HEK293 (cell line): Measurements from ENCODE around the gene MYLK2.

Experiments used
- CTCF ChIA-PET: fragments of 350-600 bp; formaldehyde crosslinking; extraction: SDS; loops from one replicate; lab custom pipeline; 2021; ENCODE audit warnings: antibody characterized with exemption; lab: Yijun Ruan, JAX
- POLR2A ChIA-PET: fragments of 300-600 bp; formaldehyde crosslinking; extraction: SDS; loops from one replicate; lab custom pipeline; 2020; ENCODE audit warnings: antibody characterized with exemption, inconsistent platforms; lab: Yijun Ruan, JAX
- H3K27ac ChIP-seq: fragments of 200-500 bp; sonication (Bioruptor generic); 2 replicates; pipeline ENCODE4 v1.5.1; 2014; ENCODE audit warnings: low read depth, low read length, control low read depth, inconsistent platforms; ENCODE audit errors: extremely low read depth
- H3K36me3 ChIP-seq, 2 experiments: fragments of 200-500 bp in 1 of 2; sonication (Bioruptor generic) in 1 of 2; 1 replicate in 1 of 2; 2 replicates in 1 of 2; pipeline ENCODE4 v1.5.1; 2014 to 2017; ENCODE audit warnings: inconsistent platforms in 2 of 2, low read length in 2 of 2; ENCODE audit not compliant: control insufficient read depth in 2 of 2, insufficient read depth in 1 of 2
- H3K4me1 ChIP-seq: fragments of 200-500 bp; sonication (Bioruptor generic); 2 replicates; pipeline ENCODE4 v1.5.1; 2014; ENCODE audit warnings: mild to moderate bottlenecking, low read length, inconsistent platforms; ENCODE audit not compliant: control insufficient read depth, insufficient read depth
- H3K4me3 ChIP-seq: 2 replicates; pipeline ENCODE4 v1.5.1; 2011; ENCODE audit warnings: low read depth, mild to moderate bottlenecking, control low read depth, low read length, moderate library complexity
- H3K9me3 ChIP-seq: fragments of 200-500 bp; sonication (Bioruptor generic); 2 replicates; pipeline ENCODE4 v1.5.1; 2014; ENCODE audit warnings: low read depth, low read length, inconsistent platforms; ENCODE audit not compliant: control insufficient read depth, insufficient read depth
- EGR2 ChIP-seq: fragments of 450-650 bp; formaldehyde crosslinking; IDR thresholded peaks from 2 replicates; pipeline ENCODE4 v1.5.1; 2016; ENCODE audit warnings: low read depth, missing biosample characterization, missing genetic modification characterization
- GFI1B ChIP-seq: fragments of 450-650 bp; formaldehyde crosslinking; IDR thresholded peaks from 2 replicates; pipeline ENCODE4 v1.5.1; 2016; ENCODE audit warnings: missing biosample characterization, missing genetic modification characterization
- GLIS1 ChIP-seq: fragments of 450-650 bp; formaldehyde crosslinking; IDR thresholded peaks from 2 replicates; pipeline ENCODE4 v1.5.1; 2016; ENCODE audit warnings: missing biosample characterization, missing genetic modification characterization
- GLIS2 ChIP-seq: fragments of 450-650 bp; formaldehyde crosslinking; IDR thresholded peaks from 2 replicates; pipeline ENCODE4 v1.5.1; 2016; ENCODE audit warnings: missing biosample characterization, missing genetic modification characterization
- HOXD13 ChIP-seq: sonication (generic); formaldehyde crosslinking; IDR thresholded peaks from 2 replicates; pipeline ENCODE4 v1.8.0; 2022; ENCODE audit warnings: missing genetic modification reagents, borderline replicate concordance
- MYNN ChIP-seq: fragments of 450-650 bp; formaldehyde crosslinking; IDR thresholded peaks from 2 replicates; pipeline ENCODE4 v1.5.1; 2016; ENCODE audit warnings: missing biosample characterization, missing genetic modification characterization, borderline replicate concordance
- REPIN1 ChIP-seq: fragments of 450-650 bp; formaldehyde crosslinking; IDR thresholded peaks from 2 replicates; pipeline ENCODE4 v1.5.1; 2017; ENCODE audit warnings: missing biosample characterization, missing genetic modification characterization, low read depth
- SETDB1 ChIP-seq: IDR thresholded peaks from one replicate; pipeline ENCODE4 v1.6.1; 2017; ENCODE audit warnings: mild to moderate bottlenecking, low read length, moderate library complexity, mixed read lengths; ENCODE audit not compliant: insufficient read length
- ZBTB1 ChIP-seq: fragments of 450-650 bp; formaldehyde crosslinking; IDR thresholded peaks from 2 replicates; pipeline ENCODE4 v1.5.1; 2016; ENCODE audit warnings: missing biosample characterization, missing genetic modification characterization
- ZBTB17 ChIP-seq: fragments of 450-650 bp; formaldehyde crosslinking; IDR thresholded peaks from 2 replicates; pipeline ENCODE4 v1.5.1; 2016; ENCODE audit warnings: missing biosample characterization, missing genetic modification characterization
- ZFHX2 ChIP-seq: fragments of 450-650 bp; formaldehyde crosslinking; conservative IDR thresholded peaks from 2 replicates; pipeline ENCODE4 v1.5.1; 2016; ENCODE audit warnings: missing biosample characterization, missing genetic modification characterization
- ZIC2 ChIP-seq: fragments of 450-650 bp; formaldehyde crosslinking; IDR thresholded peaks from 2 replicates; pipeline ENCODE4 v1.5.1; 2016; ENCODE audit warnings: missing biosample characterization, missing genetic modification characterization
- ZNF138 ChIP-seq: fragments of 450-650 bp; formaldehyde crosslinking; IDR thresholded peaks from 2 replicates; pipeline ENCODE4 v1.5.1; 2016; ENCODE audit warnings: missing biosample characterization, missing genetic modification characterization, borderline replicate concordance
- ZNF223 ChIP-seq: fragments of 450-650 bp; formaldehyde crosslinking; IDR thresholded peaks from 2 replicates; pipeline ENCODE4 v1.5.1; 2016; ENCODE audit warnings: missing biosample characterization, missing genetic modification characterization
- ZNF23 ChIP-seq: fragments of 450-650 bp; formaldehyde crosslinking; IDR thresholded peaks from 2 replicates; pipeline ENCODE4 v1.5.1; 2016; ENCODE audit warnings: missing biosample characterization, missing genetic modification characterization, borderline replicate concordance
- ZNF398 ChIP-seq: fragments of 450-650 bp; formaldehyde crosslinking; IDR thresholded peaks from 2 replicates; pipeline ENCODE4 v1.5.1; 2017; ENCODE audit warnings: missing biosample characterization, missing genetic modification characterization
- ZNF510 ChIP-seq: fragments of 450-650 bp; formaldehyde crosslinking; IDR thresholded peaks from 2 replicates; pipeline ENCODE4 v1.5.1; 2018; ENCODE audit warnings: mild to moderate bottlenecking, missing genetic modification characterization, missing biosample characterization; ENCODE audit not compliant: insufficient replicate concordance
- ZNF530 ChIP-seq: fragments of 450-650 bp; formaldehyde crosslinking; IDR thresholded peaks from 2 replicates; pipeline ENCODE4 v1.5.1; 2016; ENCODE audit warnings: low read depth, missing biosample characterization, missing genetic modification characterization
- ZNF623 ChIP-seq: fragments of 450-650 bp; formaldehyde crosslinking; IDR thresholded peaks from 2 replicates; pipeline ENCODE4 v1.5.1; 2016; ENCODE audit warnings: missing biosample characterization, missing genetic modification characterization
- ZNF777 ChIP-seq: fragments of 450-650 bp; formaldehyde crosslinking; IDR thresholded peaks from 2 replicates; pipeline ENCODE4 v1.5.1; 2017; ENCODE audit warnings: missing biosample characterization, missing genetic modification characterization, borderline replicate concordance
- ZNF837 ChIP-seq: fragments of 450-650 bp; formaldehyde crosslinking; IDR thresholded peaks from 2 replicates; pipeline ENCODE4 v1.5.1; 2016; ENCODE audit warnings: missing biosample characterization, missing genetic modification characterization
- TF ChIP-seq, protein P1 (sequence below): fragments of 450-650 bp; formaldehyde crosslinking; IDR thresholded peaks from 2 replicates; pipeline ENCODE4 v1.5.1; 2016; ENCODE audit warnings: missing biosample characterization, missing genetic modification characterization
- TF ChIP-seq, protein P2 (sequence below): fragments of 450-650 bp; formaldehyde crosslinking; IDR thresholded peaks from 2 replicates; pipeline ENCODE4 v1.5.1; 2016; ENCODE audit warnings: missing biosample characterization, missing genetic modification characterization
- TF ChIP-seq, protein P3 (sequence below): fragments of 450-650 bp; formaldehyde crosslinking; IDR thresholded peaks from 2 replicates; pipeline ENCODE4 v1.5.1; 2017; ENCODE audit warnings: missing biosample characterization, missing genetic modification characterization
- TF ChIP-seq, protein P4 (sequence below): fragments of 450-650 bp; formaldehyde crosslinking; IDR thresholded peaks from 2 replicates; pipeline ENCODE4 v1.5.1; 2016; ENCODE audit warnings: missing biosample characterization, missing genetic modification characterization

MYLK2 gene

DNA sequence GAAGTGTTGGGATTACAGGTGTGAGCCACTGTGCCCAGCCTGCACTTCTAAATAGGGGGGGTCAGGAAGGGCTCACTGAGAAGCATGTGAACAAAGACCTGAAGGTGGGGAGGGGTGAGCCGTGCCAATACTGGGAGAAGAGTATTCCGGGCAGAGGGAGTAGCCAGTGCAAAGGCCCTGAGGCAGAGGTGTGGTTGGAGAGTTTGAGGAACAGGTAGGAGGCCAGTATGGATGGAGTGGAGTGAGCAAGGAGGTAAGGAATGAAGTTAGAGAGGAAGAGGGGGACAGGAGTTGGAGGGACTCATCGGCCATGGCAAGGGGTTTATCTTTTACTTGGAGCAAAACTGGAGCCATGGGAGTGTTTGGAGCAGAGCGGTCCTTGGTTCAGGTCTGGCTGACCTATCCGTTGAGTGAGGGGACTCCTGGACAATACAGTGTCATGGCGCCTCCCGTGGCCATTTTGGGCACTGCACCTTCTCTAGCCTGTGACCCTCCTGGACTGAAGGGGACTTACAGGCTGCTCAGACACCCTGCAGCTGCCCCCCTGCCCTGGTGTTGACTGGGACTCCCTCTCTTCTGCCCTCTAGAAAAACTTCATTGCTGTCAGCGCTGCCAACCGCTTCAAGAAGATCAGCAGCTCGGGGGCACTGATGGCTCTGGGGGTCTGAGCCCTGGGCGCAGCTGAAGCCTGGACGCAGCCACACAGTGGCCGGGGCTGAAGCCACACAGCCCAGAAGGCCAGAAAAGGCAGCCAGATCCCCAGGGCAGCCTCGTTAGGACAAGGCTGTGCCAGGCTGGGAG, 14.2 kb downstream of the MYLK2 start:
- Histone ChIP-seq H3K36me3 (no peaks in the 10 kb centered on the region), H3K9me3 (no peaks in the 10 kb centered on the region), H3K27ac (no peak overlapping the region), H3K4me1 (no peaks in the 10 kb centered on the region), H3K4me3 (no peak overlapping the region)
- ChIA-PET CTCF (interaction anchor here (0.6 to 8.4 kb wide), 15 partner anchors 10 to 1504 kb away, joined by 3 to 87 read pairs (median 4); partner anchors contain the start of genes FOXS1 and PDRG1), POLR2A (no interaction called here)
- TF ChIP-seq ZBTB17 (tag by site-specific recombination) = peak; percentile 40; the same call in 1 of the 2 replicates
- TF ChIP-seq ZNF837 (tag by site-specific recombination) = no peak
- TF ChIP-seq, protein P1, sequence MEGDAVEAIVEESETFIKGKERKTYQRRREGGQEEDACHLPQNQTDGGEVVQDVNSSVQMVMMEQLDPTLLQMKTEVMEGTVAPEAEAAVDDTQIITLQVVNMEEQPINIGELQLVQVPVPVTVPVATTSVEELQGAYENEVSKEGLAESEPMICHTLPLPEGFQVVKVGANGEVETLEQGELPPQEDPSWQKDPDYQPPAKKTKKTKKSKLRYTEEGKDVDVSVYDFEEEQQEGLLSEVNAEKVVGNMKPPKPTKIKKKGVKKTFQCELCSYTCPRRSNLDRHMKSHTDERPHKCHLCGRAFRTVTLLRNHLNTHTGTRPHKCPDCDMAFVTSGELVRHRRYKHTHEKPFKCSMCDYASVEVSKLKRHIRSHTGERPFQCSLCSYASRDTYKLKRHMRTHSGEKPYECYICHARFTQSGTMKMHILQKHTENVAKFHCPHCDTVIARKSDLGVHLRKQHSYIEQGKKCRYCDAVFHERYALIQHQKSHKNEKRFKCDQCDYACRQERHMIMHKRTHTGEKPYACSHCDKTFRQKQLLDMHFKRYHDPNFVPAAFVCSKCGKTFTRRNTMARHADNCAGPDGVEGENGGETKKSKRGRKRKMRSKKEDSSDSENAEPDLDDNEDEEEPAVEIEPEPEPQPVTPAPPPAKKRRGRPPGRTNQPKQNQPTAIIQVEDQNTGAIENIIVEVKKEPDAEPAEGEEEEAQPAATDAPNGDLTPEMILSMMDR (tag by site-specific recombination) = peak; percentile 64
- peak; percentile 98 for TF ChIP-seq ZNF623 (tag by site-specific recombination)

GRCh38 chr20:31833931-31834521, 14.9 kb downstream of the MYLK2 start:
- Histone ChIP-seq H3K4me3 (no peak overlapping the region), H3K27ac (no peak overlapping the region), H3K36me3 (no peaks in the 10 kb centered on the region), H3K9me3 (no peaks in the 10 kb centered on the region), H3K4me1 (no peaks in the 10 kb centered on the region)
- POLR2A ChIA-PET = no interaction called here
- TF ChIP-seq GFI1B (tag by site-specific recombination) (no peak), SETDB1 (no peak), ZIC2 (tag by site-specific recombination) (peak; percentile 93), ZNF23 (tag by site-specific recombination) (no peak), MYNN (no peak), ZNF530 (tag by site-specific recombination) (no peak), ZNF138 (no peak), ZBTB1 (no peak), ZNF398 (no peak), EGR2 (peak; percentile 89), ZNF510 (tag by site-specific recombination) (no peak), GLIS2 (tag by site-specific recombination) (peak; percentile 53; the same call in 1 of the 2 replicates), ZFHX2 (tag by site-specific recombination) (peak; percentile 70), ZNF223 (tag by site-specific recombination) (no peak), GLIS1 (peak; percentile 88), ZNF777 (tag by site-specific recombination) (no peak), HOXD13 (CRISPR knock-in tag) (no peak), REPIN1 (no peak)
- TF ChIP-seq, protein P2, sequence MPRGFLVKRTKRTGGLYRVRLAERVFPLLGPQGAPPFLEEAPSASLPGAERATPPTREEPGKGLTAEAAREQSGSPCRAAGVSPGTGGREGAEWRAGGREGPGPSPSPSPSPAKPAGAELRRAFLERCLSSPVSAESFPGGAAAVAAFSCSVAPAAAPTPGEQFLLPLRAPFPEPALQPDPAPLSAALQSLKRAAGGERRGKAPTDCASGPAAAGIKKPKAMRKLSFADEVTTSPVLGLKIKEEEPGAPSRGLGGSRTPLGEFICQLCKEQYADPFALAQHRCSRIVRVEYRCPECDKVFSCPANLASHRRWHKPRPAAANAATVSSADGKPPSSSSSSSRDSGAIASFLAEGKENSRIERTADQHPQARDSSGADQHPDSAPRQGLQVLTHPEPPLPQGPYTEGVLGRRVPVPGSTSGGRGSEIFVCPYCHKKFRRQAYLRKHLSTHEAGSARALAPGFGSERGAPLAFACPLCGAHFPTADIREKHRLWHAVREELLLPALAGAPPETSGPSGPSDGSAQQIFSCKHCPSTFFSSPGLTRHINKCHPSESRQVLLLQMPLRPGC (tag by site-specific recombination) = no peak
- TF ChIP-seq, protein P3, sequence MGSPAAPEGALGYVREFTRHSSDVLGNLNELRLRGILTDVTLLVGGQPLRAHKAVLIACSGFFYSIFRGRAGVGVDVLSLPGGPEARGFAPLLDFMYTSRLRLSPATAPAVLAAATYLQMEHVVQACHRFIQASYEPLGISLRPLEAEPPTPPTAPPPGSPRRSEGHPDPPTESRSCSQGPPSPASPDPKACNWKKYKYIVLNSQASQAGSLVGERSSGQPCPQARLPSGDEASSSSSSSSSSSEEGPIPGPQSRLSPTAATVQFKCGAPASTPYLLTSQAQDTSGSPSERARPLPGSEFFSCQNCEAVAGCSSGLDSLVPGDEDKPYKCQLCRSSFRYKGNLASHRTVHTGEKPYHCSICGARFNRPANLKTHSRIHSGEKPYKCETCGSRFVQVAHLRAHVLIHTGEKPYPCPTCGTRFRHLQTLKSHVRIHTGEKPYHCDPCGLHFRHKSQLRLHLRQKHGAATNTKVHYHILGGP = no peak
- TF ChIP-seq, protein P4, sequence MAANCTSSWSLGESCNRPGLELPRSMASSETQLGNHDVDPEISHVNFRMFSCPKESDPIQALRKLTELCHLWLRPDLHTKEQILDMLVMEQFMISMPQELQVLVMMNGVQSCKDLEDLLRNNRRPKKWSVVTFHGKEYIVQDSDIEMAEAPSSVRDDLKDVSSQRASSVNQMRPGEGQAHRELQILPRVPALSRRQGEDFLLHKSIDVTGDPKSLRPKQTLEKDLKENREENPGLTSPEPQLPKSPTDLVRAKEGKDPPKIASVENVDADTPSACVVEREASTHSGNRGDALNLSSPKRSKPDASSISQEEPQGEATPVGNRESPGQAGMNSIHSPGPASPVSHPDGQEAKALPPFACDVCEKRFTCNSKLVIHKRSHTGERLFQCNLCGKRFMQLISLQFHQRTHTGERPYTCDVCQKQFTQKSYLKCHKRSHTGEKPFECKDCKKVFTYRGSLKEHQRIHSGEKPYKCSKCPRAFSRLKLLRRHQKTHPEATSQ (tag by site-specific recombination) = no peak
- CTCF ChIA-PET = interaction anchor here (0.6 to 8.4 kb wide), 11 partner anchors 11 to 995 kb away, joined by 3 to 87 read pairs (median 6); partner anchors contain the start of genes FOXS1 and PDRG1
